Activated T-cell treated with anti-CD3 and anti-CD28 coated beads, Interleukin-2, amount 50 U/mL, for 24 hours (primary cell): Measurements from ENCODE around the gene VPS35L.

Experiments used
- DNase-seq: peaks from one replicate; pipeline ENCODE4 v3.0.0-alpha.2; 2020
- H3K27ac Mint-ChIP-seq: 2 replicates; pipeline ENCODE4 v1.8.0; 2020; ENCODE audit warnings: mild to moderate bottlenecking, mixed read lengths
- H3K27me3 Mint-ChIP-seq: 2 replicates; pipeline ENCODE4 v1.8.0; 2020; ENCODE audit warnings: mixed read lengths
- H3K36me3 Mint-ChIP-seq: 2 replicates; pipeline ENCODE4 v1.8.0; 2020; ENCODE audit warnings: low read depth, mixed read lengths
- H3K4me1 Mint-ChIP-seq: 2 replicates; pipeline ENCODE4 v1.8.0; 2020; ENCODE audit warnings: low read depth, mixed read lengths
- H3K4me3 Mint-ChIP-seq: 2 replicates; pipeline ENCODE4 v1.8.0; 2020; ENCODE audit warnings: mild to moderate bottlenecking, moderate library complexity, mixed read lengths
- H3K9me3 Mint-ChIP-seq: 2 replicates; pipeline ENCODE4 v1.8.0; 2020; ENCODE audit warnings: mixed read lengths

The VPS35L gene

DNA sequence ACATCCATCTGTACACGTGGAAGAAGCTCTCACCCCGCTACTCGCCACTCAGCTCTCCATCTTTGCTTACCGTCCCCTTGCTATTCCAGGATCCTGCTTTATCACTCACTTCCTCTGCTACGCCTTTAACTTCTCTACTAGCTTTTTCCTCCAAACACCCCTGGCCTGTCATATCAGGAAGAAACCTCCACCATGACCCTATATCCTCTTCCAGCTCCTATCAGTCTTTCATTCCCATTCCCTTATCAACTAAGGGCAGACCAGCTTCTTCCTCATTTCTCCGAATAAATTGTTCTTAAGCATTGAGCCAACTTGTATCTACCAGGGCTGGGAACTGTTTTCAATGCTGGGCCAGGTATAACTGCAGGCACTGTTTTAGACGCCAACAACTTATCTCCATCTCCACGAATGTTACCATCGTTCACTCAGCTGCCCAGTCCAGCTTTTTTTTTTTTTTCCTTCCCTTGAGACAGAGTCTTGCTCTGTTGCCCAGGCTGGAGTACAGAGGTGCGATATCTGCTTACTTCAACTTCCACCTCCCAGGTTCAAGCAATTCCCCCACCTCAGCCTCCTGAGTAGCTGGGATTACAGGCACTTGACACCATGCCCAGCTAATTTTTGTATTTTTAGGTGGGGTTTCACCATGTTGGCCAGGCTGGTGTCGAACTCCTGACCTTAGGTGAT lies 166.9 kb downstream of the VPS35L start:
- peaks cover 5% of the 10 kb centered on the region for H3K36me3 Mint-ChIP-seq
- no peaks in the 10 kb centered on the region for H3K27me3 Mint-ChIP-seq
- H3K9me3 Mint-ChIP-seq, result no peaks in the 10 kb centered on the region
- DNase-seq, result no peak
- H3K4me1 Mint-ChIP-seq, result peaks cover 8% of the 10 kb centered on the region
- H3K27ac Mint-ChIP-seq, result no peak overlapping the region
- H3K4me3 Mint-ChIP-seq, result no peak overlapping the region

DNA sequence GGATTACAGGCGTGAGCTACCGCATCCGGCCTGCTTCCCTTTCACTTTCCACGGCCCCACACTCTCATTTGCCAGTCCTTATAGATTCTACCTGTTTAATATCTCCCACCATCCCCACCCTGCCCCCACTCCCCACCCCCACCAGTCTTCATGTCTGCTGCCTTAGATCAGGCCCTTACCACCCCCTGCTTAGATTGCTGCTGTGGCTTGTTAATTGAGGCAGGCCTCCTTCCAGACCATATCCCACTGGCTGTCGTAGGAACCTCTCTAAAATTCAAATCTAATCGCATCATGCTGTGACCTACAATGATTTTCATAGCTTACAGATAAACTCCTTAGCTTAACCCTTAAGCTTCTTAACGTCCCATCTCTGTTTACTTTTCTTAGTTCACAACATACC lies 167.5 kb downstream of the VPS35L start:
- Mint-ChIP-seq H3K4me1 (peaks cover 8% of the 10 kb centered on the region), H3K27ac (no peak overlapping the region), H3K27me3 (no peaks in the 10 kb centered on the region), H3K4me3 (no peak overlapping the region), H3K36me3 (peaks cover 2% of the 10 kb centered on the region), H3K9me3 (no peaks in the 10 kb centered on the region)
- DNase-seq, result no peak

DNA sequence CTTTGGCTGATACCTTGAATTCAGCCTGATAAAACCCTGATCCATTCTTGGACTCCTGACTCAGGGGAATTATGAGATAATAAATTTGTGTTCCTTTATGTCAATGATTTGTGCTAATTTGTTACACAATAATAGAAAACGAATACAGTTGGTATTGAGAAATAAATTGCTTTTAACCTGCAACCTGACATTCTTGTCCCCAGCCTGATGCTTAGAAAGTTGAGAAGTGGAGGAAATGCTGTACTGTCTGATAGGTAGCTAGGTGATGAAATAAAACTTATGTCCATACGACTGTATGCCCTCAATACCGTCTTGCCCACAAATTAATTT lies 173.1 kb downstream of the VPS35L start:
- Mint-ChIP-seq H3K27me3 (no peaks in the 10 kb centered on the region), H3K4me3 (no peak overlapping the region), H3K27ac (no peak overlapping the region), H3K4me1 (no peaks in the 10 kb centered on the region), H3K9me3 (no peaks in the 10 kb centered on the region), H3K36me3 (peaks cover 2% of the 10 kb centered on the region)
- DNase-seq, result no peak

DNA sequence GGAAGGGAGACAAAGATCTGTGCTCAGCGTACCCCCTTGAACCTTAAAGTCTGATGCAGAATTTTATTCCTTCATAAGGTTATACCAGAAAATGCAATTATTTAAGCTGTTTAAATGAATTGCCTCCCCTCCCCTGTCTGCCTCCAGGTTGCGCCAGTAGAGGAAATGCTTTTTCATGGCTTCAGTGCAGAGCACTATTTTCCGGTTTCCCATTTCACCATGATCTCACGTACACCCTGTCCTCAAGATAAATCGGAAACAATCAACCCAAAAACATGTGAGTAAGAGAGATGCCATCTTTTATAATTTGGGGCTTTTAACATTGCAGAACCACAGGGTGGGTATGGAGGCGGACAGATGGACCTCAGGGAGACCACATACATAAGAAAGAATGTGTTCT lies 178.0 kb downstream of the VPS35L start:
- no peaks in the 10 kb centered on the region for H3K4me1 Mint-ChIP-seq
- peaks cover 15% of the 10 kb centered on the region for H3K36me3 Mint-ChIP-seq
- no peak overlapping the region for H3K27ac Mint-ChIP-seq
- H3K27me3 Mint-ChIP-seq, result no peaks in the 10 kb centered on the region
- DNase-seq, result no peak
- no peak overlapping the region for H3K4me3 Mint-ChIP-seq
- H3K9me3 Mint-ChIP-seq, result no peaks in the 10 kb centered on the region

DNA sequence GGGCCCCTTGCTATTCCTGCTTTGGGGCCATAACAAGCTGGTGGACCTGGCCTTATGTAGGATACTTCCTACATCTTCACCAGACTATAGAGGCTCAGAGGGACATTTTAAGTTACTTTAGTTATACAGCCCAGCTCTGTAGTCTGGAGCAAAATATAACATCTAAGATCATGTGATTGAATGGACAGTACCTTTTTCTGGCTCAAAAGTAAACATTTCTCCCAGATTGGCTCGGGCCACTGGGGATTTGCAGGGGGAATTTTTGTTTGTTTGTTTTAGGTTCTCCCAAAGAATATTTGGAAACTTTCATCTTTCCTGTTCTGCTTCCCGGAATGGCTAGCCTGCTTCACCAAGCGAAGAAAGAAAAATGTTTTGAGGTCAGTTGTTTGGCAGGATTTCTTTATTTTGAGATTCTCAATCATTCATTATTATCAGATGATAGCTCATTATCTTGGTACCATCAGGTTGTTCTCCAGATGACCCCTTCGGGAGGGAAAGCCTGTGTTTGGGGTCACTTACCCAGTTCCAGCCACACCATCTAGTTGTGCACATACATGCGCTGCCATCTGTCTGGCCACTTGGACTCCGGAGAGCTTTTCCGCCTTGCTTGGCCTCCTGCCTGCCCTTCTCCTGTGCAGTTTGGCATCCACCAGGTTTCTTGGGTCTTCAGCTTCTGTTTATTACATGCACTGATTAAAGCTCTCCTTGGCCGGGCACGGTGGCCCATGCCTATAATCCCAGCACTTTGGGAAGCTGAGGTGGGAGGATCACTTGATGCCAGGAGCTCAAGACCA lies 179.8 kb downstream of the VPS35L start:
- Mint-ChIP-seq H3K36me3 (peaks cover 17% of the 10 kb centered on the region), H3K4me1 (no peaks in the 10 kb centered on the region), H3K9me3 (no peaks in the 10 kb centered on the region), H3K27me3 (no peaks in the 10 kb centered on the region), H3K27ac (no peak overlapping the region), H3K4me3 (no peak overlapping the region)
- DNase-seq, result no peak

DNA sequence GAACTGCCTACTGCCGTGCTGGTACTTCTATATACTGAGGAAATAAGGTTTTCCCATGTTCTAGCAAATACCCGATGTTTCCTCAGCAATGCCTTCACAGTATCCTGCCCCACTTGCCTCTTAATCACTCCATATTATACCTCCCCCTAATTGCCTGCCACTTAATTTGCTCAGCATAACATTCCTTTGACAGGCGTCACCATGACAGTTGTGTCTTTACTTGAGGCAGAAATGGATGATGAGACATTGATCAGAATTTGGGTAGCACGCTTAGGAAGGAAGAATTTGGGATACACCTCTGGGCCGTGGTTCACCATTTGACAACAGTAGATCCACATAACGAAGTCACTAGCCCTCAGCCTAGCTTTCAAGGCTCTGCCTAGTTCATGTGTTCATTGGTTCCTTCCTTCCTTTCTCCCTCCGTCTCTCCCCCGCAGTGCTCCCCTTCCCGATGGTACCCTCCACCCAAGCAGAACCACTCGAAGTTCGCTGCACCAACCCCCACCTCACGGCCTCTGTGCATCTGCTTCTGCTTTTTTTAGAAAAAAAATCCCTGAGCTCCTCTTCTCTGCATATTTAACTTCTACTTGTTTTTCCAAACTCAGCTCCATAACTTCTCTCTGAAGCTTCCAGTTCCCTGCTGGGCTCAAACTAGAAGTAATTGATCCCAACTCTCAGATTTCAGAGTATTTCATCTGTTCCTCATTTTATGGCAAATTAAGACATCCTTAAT lies 182.0 kb downstream of the VPS35L start:
- Mint-ChIP-seq H3K9me3 (no peaks in the 10 kb centered on the region), H3K4me3 (no peak overlapping the region), H3K27ac (no peak overlapping the region), H3K27me3 (no peaks in the 10 kb centered on the region), H3K36me3 (peaks cover 17% of the 10 kb centered on the region), H3K4me1 (no peaks in the 10 kb centered on the region)
- DNase-seq, result no peak

DNA sequence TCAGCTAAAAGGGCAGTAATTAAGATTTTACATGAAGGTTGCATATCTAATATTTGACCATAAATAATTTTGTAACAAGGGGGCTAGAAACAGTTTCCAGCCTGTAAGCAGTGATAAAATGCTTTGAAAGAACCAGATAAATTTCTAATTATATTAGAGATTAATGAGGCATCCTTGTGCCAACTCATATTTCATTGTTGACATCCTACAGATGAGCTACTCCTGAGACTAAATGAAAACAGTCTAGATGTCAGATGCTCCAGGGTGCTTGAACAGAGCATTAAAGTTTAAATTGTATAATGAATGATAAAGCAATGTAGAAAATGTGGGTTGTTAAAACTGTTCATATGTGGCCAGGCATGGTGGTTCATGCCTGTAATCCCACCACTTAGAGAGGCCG lies 185.9 kb downstream of the VPS35L start:
- peaks cover 3% of the 10 kb centered on the region for H3K36me3 Mint-ChIP-seq
- no peaks in the 10 kb centered on the region for H3K9me3 Mint-ChIP-seq
- H3K4me1 Mint-ChIP-seq, result no peaks in the 10 kb centered on the region
- no peak overlapping the region for H3K27ac Mint-ChIP-seq
- H3K4me3 Mint-ChIP-seq, result no peak overlapping the region
- no peaks in the 10 kb centered on the region for H3K27me3 Mint-ChIP-seq
- no peak for DNase-seq

DNA sequence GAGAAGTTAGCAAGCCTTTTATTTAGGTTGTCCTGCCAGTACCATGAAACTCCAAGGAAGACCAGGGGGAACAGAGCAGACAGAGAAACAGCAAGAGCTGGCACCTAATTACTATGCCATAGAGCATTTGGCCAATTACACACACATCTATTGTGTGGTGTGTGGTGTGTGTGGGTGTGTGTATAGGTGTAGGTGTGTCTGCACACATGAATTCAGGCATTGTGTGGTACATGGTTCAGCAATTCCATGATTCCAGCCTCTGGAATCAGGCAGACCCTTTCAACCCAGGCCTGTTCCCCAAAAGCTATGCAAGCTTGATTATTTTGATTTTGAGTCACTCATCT lies 188.3 kb downstream of the VPS35L start:
- Mint-ChIP-seq H3K27me3 (no peaks in the 10 kb centered on the region), H3K36me3 (peaks cover 2% of the 10 kb centered on the region), H3K4me3 (no peak overlapping the region), H3K9me3 (no peaks in the 10 kb centered on the region), H3K4me1 (no peaks in the 10 kb centered on the region), H3K27ac (no peak overlapping the region)
- no peak for DNase-seq

DNA sequence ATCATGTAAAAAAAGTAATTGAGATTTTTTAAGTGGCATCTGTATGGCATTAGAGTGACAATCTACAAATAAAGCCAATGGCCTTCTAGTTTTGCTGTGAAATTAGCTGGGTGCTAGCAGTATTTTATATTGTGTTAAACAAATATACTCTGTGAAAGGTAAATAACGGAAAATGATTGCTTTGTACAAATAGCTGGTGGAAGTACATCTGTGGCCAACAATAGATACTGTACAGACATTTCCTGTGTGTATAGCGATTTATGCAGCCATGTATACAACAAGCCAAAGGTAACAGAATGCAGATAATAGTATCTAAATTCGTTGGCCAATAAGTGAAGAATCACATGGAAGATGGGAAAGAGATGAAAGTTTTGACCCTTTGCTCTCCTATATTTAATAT lies 189.2 kb downstream of the VPS35L start:
- DNase-seq, result no peak
- no peak overlapping the region for H3K27ac Mint-ChIP-seq
- H3K4me3 Mint-ChIP-seq, result no peak overlapping the region
- no peaks in the 10 kb centered on the region for H3K4me1 Mint-ChIP-seq
- H3K27me3 Mint-ChIP-seq, result no peaks in the 10 kb centered on the region
- no peaks in the 10 kb centered on the region for H3K9me3 Mint-ChIP-seq
- H3K36me3 Mint-ChIP-seq, result peaks cover 2% of the 10 kb centered on the region

DNA sequence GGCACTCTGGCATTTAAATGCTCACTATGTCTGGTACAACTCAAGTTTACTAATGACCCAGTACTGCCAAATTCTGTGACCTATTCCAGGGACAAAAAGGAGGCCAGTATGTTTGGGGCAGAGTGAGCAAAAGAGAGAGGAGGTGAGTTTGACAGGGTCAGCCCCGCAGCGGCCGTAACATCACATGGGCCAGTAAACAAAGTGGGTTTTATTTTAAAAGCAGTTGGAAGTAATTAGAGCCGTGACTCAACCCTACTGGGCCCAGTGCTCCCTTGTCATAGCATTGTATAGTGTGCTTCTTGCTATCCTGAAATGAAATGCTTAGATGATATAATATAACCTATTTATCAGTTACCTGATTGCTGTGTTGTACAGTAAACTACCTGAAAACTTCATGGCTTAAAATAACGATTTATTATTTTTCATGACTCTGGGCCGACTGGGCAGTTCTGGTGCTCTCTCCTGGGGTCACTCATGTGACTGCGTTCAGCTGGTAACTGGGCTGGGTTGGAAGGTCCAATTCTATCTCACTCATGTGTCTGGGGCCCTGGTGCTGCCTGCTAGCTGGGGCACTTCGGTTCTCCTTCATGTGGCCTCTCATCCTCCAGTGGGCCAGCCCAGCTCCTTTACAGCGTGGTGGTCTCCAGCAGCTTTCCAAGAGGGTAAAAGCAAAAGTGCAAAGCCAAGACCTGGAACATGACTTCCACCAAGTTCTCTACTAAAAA lies 189.9 kb downstream of the VPS35L start:
- Mint-ChIP-seq H3K4me1 (no peaks in the 10 kb centered on the region), H3K36me3 (no peaks in the 10 kb centered on the region), H3K27me3 (no peaks in the 10 kb centered on the region), H3K4me3 (no peak overlapping the region), H3K9me3 (no peaks in the 10 kb centered on the region), H3K27ac (no peak overlapping the region)
- DNase-seq, result no peak

DNA sequence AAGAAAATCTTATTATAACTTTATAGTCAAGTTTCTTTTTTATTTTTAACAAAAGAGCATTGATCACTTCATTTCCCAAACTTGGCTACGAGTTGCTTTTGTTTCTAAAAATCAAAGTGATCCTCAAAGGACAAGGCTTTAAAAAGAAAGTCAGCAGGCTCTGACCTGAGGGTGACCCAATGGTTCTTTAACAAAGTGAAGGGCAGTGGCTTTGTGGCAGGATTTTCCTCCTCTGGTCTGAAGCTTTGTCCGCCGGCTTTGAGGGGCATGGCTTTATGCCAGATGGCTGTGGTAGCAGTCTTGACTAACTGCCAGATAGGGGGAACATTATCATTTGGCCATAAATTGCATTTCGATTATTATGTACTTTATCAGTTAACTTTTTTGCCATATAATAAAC lies 191.1 kb downstream of the VPS35L start:
- H3K4me1 Mint-ChIP-seq, result no peaks in the 10 kb centered on the region
- DNase-seq, result no peak
- no peaks in the 10 kb centered on the region for H3K36me3 Mint-ChIP-seq
- no peaks in the 10 kb centered on the region for H3K27me3 Mint-ChIP-seq
- no peaks in the 10 kb centered on the region for H3K9me3 Mint-ChIP-seq
- H3K27ac Mint-ChIP-seq, result no peak overlapping the region
- H3K4me3 Mint-ChIP-seq, result no peak overlapping the region

DNA sequence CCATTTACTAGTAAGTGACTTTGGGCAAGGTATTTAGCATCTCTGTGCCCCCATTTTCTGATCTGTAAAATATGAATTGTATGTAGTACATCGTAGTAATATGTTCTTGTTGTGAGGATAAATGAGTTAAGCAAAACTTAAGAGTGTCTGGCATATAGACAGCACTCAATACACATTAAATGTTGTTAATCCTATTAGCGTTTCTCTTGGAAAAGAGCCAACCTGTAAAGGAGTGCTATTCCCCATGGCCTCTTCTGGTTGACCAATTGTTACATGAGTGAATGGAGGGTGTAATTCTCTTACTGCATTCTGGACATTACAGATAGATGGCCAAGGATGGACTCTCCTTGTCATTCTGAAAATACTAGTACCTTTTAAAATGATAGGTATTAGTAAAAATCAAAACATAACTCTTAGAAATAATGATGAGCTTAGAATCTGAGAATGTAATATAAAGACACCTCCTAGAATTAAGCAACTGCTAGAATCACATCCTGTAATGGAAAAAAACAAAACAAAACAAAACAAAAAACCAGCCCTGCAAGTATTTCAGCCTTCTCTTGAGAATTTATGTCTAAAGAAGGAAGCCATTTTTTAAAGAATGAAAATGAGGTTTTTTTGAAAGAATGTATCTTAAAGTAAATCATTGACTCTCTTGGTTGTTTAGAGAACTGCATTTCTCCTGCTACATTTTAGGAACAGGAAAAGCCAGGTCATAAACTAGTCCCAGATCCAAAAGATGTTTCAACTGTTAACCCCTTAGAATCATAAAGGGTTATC lies 193.1 kb downstream of the VPS35L start:
- H3K27ac Mint-ChIP-seq, result no peak overlapping the region
- H3K4me1 Mint-ChIP-seq, result no peaks in the 10 kb centered on the region
- H3K36me3 Mint-ChIP-seq, result no peaks in the 10 kb centered on the region
- H3K9me3 Mint-ChIP-seq, result no peaks in the 10 kb centered on the region
- DNase-seq, result no peak
- H3K27me3 Mint-ChIP-seq, result no peaks in the 10 kb centered on the region
- H3K4me3 Mint-ChIP-seq, result no peak overlapping the region

DNA sequence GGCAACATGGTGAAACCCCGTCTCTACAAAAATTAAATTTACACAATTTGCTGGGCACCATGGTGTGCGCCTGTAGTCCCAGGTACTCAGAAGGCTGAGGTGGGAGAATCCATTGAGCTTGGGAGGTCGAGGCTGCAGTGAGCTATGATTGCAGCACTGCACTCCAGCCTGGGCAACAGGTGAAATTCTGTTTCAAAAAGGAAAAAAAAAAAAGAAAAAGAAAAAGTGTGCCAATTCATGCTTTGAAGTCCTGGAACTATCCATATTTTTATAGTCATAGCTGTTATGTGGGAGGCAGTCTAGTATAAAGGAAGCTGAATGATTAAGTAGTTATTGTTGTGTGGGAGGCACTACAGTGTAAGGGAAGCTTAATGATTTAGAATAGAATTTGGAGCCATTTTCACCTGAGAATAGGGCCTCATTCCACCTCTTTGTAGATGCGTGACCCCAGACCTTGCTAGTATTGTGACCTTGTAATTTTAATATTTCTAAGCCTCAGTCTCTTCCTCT lies 194.1 kb downstream of the VPS35L start:
- H3K27me3 Mint-ChIP-seq, result no peaks in the 10 kb centered on the region
- H3K9me3 Mint-ChIP-seq, result no peaks in the 10 kb centered on the region
- H3K4me3 Mint-ChIP-seq, result no peak overlapping the region
- no peak for DNase-seq
- H3K36me3 Mint-ChIP-seq, result no peaks in the 10 kb centered on the region
- H3K4me1 Mint-ChIP-seq, result no peaks in the 10 kb centered on the region
- no peak overlapping the region for H3K27ac Mint-ChIP-seq
